Upper lobe of left lung (tissue), 4 donors: ENCODE results near the gene SLC4A7.

Experiments used
- EP300 ChIP-seq, 4 donors: sonication (generic); formaldehyde crosslinking; IDR thresholded peaks; one replicate each; pipeline ENCODE4 v1.5.1; 2017; ENCODE audit warnings: antibody characterized with exemption in 4 of 4, control low read depth in 2 of 4
- POLR2A ChIP-seq, 4 donors: fragments of 450-650 bp; IDR thresholded peaks; one replicate each; pipeline ENCODE4 v1.5.1; 2016 to 2017; ENCODE audit warnings: antibody characterized with exemption in 4 of 4, mild to moderate bottlenecking in 2 of 4
- POLR2AphosphoS5 ChIP-seq, 2 donors: sonication (generic); formaldehyde crosslinking; IDR thresholded peaks; one replicate each; pipeline ENCODE4 v1.5.1; 2017; ENCODE audit warnings: antibody characterized with exemption in 2 of 2
- TF ChIP-seq, protein P1 (sequence below), 6 experiments: fragments of 450-650 bp in 4 of 6; fragments of 200-600 bp in 2 of 6; sonication (generic) in 2 of 6; IDR thresholded peaks; one replicate each; pipeline ENCODE4 v1.5.1; 2016 to 2019; ENCODE audit warnings: antibody characterized with exemption in 6 of 6

DNA sequence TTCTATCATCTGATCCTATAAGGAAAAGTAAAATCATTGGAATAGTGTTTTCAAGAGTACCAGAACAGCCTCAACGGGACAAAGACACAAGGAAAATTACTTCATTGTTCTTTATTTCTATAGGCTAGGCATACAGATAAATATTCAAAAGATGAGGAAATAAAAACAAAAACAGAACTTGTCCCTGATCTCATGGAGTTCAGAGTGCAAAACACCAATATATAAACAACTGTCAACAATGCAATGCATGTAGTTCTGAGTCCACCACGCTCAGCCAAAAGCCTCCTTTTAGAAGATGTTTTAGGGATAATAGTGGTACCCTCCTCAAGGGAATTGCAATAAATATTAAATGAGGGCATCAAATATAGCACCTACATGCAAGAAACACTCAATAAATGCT lies 4.6 kb upstream of the SLC4A7 start:
- TF ChIP-seq POLR2A (IDR thresholded peaks at IDR 0.05) (no peak), POLR2AphosphoS5 (IDR thresholded peaks at IDR 0.05) (no peak), EP300 (IDR thresholded peaks at IDR 0.05) (no peak)
- TF ChIP-seq, protein P1, sequence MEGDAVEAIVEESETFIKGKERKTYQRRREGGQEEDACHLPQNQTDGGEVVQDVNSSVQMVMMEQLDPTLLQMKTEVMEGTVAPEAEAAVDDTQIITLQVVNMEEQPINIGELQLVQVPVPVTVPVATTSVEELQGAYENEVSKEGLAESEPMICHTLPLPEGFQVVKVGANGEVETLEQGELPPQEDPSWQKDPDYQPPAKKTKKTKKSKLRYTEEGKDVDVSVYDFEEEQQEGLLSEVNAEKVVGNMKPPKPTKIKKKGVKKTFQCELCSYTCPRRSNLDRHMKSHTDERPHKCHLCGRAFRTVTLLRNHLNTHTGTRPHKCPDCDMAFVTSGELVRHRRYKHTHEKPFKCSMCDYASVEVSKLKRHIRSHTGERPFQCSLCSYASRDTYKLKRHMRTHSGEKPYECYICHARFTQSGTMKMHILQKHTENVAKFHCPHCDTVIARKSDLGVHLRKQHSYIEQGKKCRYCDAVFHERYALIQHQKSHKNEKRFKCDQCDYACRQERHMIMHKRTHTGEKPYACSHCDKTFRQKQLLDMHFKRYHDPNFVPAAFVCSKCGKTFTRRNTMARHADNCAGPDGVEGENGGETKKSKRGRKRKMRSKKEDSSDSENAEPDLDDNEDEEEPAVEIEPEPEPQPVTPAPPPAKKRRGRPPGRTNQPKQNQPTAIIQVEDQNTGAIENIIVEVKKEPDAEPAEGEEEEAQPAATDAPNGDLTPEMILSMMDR (IDR thresholded peaks at IDR 0.05): no peak
